GM19324 (cell line): ENCODE data around the gene LHFPL6.

ENCODE experiments used
- ATAC-seq: cut with Tn5 transposase; IDR thresholded peaks from one replicate; pipeline ENCODE4 v1.9.1; 2021; ENCODE audit warnings: mild to moderate bottlenecking, moderate library complexity; ENCODE audit not compliant: unreplicated experiment, low FRiP score

The LHFPL6 gene

DNA sequence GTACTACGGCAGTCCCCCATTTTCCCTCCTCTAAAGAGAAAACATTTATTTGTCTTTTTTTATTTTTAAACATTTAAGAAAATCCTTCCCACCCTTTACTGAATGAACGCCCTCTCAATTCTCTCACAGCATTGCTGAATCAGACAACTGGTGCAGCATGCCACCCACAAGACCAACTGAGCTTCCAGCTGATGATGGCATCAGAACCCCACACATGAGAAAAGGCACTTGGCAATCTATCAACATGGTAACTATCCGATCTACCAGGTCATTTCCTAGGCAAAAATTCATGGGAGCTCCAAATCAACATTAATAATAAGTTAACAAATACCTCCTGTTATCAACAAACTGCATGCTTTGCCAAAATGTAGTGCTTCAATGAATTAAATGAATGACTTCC, 43.1 kb downstream of the LHFPL6 start:
- no peak for ATAC-seq

DNA sequence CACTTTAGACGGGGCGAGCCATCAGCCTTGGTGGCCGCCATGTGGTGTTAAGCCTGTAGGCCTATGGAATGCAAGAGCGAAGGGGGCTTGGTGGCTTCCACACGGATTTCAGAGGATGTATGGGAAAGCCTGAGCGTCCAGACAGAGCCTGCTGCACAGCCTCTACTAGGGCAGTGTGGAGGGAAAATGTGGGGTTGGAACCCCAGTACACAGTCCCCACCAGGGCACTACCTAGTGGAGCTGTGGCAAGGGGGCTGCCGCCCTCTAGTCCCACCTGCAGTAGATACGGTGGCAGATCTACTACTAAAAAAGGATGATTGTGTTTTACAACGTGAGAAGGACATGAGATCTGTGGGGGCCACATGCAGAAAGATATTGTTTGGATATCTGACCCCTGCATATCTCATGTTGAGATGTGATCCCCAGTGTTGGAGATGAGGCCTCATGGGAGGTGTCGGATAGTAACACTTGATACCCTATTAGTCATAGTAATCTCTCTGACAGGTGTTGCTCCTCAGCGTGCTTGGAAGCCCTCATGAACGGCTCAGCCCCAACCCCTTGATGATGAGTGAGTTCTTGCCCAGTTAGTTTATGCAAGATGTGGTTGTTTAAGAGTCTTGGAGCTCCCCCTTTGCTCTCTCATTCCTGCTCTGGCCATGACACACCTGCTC, 45.6 kb downstream of the LHFPL6 start:
- ATAC-seq: no peak

DNA sequence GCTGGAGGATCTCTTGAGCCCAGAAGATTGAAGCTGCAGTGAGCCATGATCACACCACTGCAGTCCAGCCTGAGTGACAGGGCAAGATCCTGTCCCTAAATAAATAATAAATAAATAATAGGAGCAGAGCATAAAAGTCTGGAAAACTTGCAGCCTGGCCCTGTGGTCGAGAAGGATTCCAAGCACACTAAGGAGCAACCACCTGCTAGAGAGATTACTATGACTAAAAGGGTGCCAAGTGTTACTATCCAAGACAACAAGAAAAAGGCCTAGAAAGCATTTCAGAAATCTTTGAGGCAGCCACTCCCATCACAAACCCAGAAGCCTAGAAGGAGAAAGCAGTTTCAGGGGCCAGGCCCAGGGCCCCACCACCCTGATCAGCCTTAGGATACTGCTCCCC, 46.1 kb downstream of the LHFPL6 start:
- ATAC-seq: no peak

DNA sequence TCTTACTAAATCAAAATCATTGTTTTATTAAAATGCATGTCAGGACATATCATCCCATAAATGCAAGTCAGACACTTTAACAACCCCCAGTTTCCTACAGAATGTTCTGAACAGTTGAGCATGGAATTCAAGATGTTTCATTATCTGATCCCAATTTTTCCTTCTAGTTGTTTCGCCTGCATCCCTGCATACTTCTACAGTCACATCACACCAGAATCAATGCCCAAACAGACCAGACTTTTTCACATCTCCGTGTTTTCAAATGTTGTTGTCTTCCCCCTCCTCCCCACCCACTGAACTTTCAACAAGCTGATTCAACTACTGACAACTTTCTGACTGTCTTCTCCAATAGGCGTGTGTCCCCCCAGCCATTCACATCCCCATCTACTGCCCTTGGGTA, 48.6 kb downstream of the LHFPL6 start:
- ATAC-seq: no peak

DNA sequence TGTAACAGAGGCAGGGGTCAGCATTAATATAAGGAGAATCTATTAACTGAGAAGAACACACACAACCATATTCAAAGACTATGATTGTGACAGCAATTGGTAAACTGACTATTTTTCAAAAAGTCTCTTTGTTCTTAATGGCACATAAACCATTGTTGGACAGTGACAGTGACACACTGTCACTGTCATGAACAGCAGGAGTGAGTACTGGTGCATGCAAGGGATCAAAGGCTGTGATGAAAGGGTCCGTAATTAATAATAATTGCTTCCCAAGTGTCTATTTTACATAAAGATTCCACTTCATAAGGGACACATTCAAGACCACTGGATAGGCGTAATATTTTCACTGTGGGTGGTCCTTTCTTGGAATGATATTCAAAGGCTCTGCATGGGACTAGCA, 50.7 kb downstream of the LHFPL6 start:
- ATAC-seq: no peak

DNA sequence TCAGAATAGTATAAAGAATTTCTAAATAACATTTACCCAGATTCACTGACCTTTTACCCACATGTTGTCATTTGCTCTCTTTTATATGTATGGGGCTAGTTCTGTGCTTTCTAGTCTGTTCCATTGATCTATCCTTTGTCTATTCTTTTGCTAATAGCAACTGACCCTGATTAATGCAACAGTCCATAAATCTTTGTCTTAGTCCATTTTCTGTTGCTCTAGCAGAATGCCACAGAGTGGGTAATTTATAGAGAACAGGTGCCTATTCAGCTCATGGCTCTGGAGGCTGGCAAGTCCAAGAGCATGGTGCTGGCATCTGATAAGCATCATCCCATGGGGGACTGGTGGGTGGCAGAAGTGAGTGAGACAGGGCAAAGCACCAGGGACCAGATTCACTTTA, 52.1 kb downstream of the LHFPL6 start:
- no peak for ATAC-seq

DNA sequence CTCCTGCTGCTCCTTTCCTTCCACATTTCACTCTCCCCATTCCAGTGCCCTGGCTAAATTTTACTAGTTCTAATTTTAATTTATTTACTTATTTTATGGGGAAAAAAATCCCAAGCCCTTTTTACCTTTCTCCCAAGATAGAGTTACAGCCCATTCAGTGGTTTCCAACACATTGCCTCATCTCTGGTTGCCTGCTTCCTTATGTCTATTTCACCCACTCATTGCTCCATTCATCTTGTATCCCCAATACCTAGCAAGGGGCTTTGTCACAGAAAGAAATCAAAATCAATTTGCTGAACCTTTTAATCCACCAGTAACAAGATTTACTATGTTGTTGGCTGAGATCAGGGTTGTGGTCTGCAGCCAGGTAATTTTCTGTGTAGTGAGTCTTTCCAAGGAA, 55.9 kb downstream of the LHFPL6 start:
- no peak for ATAC-seq

DNA sequence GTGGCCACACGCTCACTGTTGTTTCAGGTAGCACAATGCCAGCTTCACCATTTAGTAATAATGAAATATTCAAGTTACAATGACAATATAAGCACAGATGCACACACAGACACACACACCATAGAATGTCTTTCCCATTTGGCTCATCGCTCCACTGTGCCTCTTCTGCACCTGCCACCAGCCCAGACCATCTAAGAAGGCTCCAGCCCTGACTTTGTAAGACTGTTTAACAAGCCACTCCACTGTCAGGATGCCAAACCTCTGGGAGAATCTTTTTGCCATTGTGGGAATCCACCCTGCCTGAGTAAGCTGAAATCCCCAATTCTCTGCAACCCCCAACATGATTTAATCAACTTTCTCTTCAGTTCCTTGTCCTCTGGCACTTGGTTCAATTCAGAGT, 60.6 kb downstream of the LHFPL6 start:
- ATAC-seq: no peak

DNA sequence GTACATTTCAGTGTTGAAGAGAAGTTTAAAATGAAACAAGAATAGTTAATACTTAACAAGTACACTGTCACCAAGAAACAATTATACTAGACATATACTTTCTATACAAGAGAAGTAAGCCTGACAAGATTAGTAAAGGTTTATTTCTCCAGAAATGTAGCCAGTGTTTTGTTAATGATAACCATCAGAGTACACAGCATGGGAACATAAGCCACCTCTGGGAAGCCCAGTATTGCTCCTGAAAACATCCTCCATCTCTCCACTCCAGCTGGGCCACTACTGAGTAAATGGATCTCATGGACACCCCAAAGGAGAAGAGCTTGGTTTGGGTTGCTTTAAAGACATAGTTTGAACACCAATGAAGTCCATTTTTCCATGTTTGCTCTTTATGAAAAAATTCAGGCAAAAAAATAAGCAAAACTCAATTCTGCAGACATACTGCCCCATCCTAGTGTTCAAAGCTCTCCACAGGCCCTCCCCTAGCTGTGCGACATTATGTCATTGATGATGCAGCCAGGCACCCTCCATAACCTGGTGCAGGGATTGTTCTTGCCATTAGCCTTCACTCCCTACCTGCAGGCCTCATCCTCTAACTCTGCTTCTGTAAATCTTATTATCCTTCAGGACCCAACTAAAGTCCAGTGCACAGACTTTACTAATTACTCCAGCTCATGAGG, 61.9 kb downstream of the LHFPL6 start:
- no peak for ATAC-seq

DNA sequence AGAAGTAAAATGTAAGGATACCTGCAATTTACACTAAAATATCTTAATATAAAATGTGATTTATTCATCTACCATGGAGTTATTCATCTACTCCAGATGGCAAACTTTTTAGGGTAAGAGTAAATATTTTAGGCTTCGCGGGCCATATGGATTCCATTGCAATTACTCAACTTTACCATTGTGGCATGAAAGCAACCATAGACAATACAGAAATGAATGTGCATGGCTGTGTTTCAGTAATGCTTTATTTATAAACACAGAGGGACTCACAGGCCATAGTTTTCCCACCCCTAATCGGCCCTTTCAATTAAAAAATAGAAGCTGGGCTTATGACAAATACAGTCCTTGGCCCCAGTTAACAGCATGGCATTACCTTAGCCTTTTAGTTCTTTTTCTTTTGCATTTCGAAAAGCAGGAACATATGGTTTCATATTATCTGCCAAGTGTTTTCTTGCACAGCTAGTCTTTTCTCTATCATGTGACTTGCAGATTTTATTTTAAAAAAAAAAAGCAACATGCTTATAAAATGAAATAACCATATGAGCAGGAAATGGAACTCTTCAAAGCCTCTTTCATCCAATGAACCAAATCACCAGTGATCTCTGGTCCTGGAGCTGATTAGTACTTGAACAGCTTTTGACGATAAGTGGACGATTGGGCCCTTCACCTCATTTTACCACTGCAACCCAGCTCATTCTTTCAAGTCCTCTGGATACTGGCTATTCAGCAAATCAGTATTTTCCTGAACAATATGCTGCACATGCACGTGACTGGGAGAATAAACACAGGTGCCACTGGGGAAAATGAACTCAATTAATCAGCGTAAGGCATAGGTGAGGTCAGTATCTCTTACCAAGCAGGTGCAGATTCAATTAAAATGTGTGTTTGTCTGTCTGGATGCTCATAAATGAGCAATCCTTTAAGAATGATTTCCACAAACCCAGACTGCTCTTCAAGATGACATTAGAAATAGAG, 63.9 kb downstream of the LHFPL6 start:
- ATAC-seq: no peak

DNA sequence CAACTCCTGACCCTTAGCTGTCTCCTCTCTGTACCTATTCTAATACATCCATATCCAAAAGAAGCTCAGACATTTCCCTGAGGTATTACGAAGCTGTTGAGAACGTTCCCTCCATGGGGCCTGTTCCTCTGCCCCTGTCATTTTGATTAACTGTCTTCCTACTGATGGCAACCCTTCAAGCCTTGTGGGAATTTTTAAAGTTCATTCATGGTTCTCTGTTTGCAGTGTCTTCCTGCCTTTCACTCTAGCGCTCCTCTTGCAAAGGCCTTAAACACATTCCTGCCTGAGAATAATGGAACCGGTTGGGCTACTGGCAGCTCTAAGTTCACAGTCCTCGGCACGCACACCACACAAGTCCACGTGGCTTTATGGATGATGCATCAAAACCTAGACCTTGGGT, 66.1 kb downstream of the LHFPL6 start:
- ATAC-seq: no peak

DNA sequence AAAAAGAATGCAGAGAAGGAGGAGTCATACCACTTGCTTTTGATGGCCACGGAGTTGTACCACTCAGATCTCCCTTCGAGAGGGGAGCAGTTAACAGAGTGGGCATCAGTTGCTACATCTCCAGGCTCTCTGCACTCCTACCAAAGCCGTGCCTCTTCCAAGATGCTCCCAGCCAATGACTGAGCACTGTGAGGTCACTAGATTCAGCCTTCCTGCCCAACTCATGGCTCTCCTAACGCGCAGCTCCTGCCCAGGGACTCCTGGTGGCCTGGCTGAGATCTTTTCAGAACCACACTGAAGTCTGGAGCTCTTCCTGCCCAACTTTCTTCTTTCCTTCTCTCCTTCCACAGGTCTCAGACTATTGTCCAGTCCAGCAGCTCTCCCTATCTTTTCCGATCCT, 66.7 kb downstream of the LHFPL6 start:
- ATAC-seq: no peak

DNA sequence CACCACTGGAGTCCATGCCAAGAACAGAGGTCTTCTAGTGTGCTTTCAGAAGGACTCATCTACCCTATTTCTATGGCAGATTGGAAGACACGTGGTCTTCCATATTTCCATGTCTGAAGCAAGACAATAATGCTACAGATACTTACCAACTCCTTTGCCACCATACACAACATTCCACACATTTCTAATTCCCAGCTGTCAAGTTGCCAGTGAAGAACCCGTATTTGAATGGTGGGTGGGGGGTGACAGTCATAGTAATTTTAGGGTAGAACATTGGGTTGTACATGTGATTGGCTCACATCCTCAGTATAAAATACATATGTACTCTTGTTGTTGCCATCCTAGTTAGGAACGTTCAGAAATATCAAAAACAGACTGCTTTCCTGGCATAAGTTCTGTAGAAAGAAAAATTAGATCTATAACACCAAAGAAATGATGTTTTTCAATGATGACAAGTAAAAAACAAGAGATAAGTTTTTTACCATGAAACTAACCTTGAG, 69.3 kb downstream of the LHFPL6 start:
- no peak for ATAC-seq

DNA sequence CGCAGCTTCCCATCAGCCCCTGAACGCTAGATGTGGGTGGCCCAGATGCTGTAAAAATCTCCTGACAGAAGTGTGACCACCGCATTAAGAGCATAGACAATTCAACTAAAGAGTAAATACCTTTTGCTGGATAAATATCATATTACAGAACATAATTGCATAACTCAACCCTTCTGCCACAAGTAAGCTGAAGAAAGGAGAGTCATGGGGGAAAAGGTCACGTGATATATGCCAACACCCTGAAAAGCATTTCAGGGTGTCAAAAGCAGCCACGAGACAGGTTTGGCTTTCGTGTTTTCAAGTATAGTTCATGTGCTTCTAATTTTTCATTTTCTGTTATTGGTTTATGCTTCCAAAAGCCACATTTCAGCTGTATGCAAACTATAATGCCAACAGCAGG, 71.3 kb downstream of the LHFPL6 start:
- no peak for ATAC-seq

DNA sequence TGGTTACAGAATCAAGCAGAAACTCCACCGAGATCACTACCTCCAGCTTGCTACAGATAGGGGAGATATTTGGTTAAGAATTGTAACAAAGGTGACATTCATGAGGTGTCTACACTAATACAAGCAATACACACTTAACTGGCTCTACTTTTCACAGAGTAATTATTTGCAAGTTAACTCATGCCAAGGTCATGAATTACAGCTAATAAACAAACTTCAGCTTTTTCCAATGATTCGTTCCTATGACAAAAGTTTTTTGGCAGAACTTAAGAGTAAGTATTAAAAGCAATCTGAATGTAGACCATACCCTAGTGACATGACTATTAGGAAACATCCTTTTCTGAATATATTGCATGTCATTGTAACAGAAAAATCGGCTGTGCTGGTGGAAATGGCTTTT, 72.1 kb downstream of the LHFPL6 start:
- ATAC-seq: no peak

DNA sequence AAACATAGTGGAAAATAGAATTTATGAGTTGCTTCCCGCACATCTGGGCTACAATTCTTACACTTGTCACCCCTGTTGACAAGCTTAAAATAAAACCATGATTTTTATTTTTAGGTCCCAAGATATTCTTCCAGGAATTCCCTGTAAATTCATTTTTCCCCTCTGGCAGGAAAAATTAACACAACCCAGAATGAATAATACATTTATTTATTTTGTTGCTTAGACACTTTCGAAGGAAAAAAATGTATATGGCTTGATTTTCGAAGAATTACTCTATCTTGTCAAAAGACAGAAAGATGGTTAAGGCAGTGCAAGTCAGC, 74.4 kb downstream of the LHFPL6 start:
- no peak for ATAC-seq

DNA sequence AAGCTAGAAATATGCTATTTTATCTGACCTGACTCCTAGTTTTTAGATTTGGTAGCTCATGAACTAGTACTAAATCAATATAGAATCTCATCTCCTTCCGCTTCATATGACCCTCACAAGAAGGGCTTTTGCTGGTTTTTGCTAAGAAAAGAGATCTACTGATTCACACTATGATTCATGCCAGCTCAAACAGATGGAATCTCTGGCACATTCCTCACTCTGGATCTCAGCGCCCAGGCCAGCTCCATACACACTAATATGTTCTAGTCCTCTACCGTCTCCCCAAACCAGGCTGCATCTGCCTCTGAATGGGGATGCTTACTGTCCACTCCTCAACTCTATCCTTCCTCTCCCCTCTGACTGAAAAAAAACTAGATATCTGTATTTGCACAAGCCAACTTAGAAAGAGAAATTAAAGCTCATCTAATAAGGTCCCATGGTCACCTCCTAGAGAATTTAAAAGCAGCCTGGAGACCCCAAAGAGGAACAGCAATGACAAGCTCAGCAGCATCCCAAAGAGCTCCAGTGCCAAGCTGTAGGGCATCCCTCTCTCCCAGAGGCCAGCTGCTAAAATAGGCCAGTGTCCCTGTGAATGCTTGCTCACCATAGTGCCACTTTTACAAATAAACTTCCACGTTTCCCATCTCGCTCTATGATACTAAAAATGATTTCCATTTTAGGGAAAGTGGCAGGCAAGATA, 74.9 kb downstream of the LHFPL6 start:
- ATAC-seq: no peak

DNA sequence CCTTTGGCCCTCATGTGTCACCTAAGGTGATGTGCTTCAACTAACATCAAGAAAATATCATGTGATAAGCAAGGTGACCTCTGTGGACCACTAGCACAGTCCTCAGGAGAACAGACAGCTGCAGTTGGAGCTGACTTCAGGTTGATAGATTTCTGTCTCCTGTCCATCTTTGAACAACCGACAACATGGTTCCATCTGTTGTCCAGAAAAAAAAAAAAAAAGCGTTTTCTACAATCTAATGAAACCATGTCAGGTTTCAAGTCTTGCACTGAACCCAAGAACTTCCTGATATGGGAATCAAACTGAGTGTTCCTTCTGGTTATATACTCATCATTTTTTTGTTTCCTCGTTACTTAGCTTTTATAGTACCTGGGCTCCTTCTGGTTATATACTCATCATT, 75.7 kb downstream of the LHFPL6 start:
- no peak for ATAC-seq

DNA sequence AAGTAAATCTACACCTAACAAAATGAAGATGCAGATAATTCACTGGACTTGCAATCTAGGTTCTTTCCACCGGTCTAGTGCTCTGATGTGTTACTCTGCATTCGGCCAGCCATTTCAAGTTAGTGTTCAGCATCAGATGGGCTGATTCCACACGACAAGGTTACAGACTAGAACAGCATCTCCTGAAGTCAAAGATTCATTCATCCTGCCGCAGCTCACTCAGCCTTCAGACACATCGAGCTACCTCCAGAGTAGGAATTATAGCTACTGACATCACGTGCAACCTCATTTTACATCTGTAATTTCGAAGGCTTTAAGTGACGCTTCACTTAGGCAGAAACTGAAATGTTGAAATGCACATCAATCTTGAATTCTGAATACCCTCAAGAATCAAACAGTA, 76.5 kb downstream of the LHFPL6 start:
- ATAC-seq: no peak

DNA sequence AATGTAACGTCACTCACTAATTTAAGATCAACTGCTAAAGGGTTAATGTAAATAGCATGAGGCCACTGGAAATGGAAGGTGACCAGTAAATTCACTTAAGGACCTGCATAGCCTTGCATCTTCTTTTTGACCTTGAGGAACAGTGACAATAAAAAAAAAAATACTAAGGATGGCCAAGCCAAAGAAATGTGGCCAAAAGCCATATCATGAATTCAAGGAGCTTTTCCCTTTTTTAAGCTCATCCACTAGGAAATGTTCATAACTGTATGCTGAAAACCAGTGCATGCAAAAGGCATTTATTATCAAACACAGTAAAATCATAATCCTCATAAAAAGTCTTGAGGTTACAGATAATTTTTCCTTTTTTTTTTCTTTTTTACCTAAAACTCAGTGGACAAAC, 77.5 kb downstream of the LHFPL6 start:
- ATAC-seq: no peak

DNA sequence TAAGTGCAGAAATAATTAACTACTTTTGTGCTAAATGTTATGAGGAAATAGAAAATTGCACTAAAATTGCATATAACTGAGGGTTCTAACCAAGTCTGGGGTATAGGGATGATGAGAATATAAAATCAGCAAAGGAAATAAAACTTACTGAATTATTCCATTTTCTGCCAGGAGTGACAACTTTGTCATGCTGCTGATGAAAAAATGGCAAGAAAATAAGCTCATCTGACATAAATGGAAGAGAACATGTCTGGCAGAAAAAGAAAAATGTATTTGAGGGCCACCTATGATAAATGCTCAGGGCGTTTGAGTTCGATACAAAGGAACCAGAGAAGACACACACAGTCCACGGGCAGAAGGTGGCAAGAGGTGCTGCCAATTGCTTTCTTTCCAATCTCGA, 78.2 kb downstream of the LHFPL6 start:
- no peak for ATAC-seq
